ENCODE measurements around the gene CRKL. TPM values are rescaled to one million over a fixed set of nuclear protein-coding genes. Genes with fewer than 3 reads are reported as not detected.

CRKL gene
- polyA plus RNA-seq, 3 donors: 26.0 to 37.5 (median 29.4) TPM

GRCh38 chr22:20909543-20910303, 7.5 kb upstream of the CRKL start:
- H3K36me3 Mint-ChIP-seq: no peaks in the 10 kb centered on the region
- Histone ChIP-seq H3K9ac (ENCODE audit: insufficient read depth, low read length, poor library complexity, severe bottlenecking) (no peak overlapping the region), H3K9me3 (replicated peaks in 1 of 2; ENCODE audit: control insufficient read depth in 1 of 2, insufficient read depth in 1 of 2, low read length in 2 of 2) (no peaks in the 10 kb centered on the region), H3K4me1 (ENCODE audit: control insufficient read depth in 1 of 2, insufficient read depth in 2 of 2, low read length in 2 of 2) (peaks cover 16 to 18% of the 10 kb centered on the region in 2 donors), H3K79me2 (ENCODE audit: insufficient read depth, low read length) (no peaks in the 10 kb centered on the region), H3K36me3 (replicated peaks in 1 of 2; ENCODE audit: control insufficient read depth in 1 of 2, insufficient read depth in 2 of 2, low read length in 2 of 2) (no peaks in the 10 kb centered on the region), H4K20me1 (ENCODE audit: insufficient read depth, low read length) (no peaks in the 10 kb centered on the region), H3K27me3 (ENCODE audit: control insufficient read depth in 2 of 2, insufficient read depth in 2 of 2, low read length in 2 of 2) (no peaks in the 10 kb centered on the region), H3K4me3 (replicated peaks in 1 of 3; ENCODE audit: low read depth in 2 of 3, low read length in 3 of 3) (no peak overlapping the region), H3K27ac (ENCODE audit: low read depth in 1 of 2, low read length in 2 of 2) (no peak overlapping the region), H3K4me2 (replicated peaks; ENCODE audit: extremely low read depth, low read length, poor library complexity, severe bottlenecking) (no peak overlapping the region), H2AFZ (ENCODE audit: insufficient read depth, low read depth, low read length, poor library complexity, severe bottlenecking) (no peak overlapping the region)
- H3K27ac Mint-ChIP-seq: peak overlapping the region in 2 of 7 donors; percentile 35 to 41
- WGBS (ENCODE audit: insufficient coverage): 63% methylated on average over 3 of the region's 6 CpGs
- no peak for DNase-seq
- peaks cover 24% of the 10 kb centered on the region for H3K4me1 Mint-ChIP-seq
- H3K9me3 Mint-ChIP-seq: peaks cover 0 to 4% (median 0%) of the 10 kb centered on the region in 7 donors
- no peak for TF ChIP-seq CTCF (IDR thresholded peaks at IDR 0.05)
- peaks cover 0 to 5% (median 1%) of the 10 kb centered on the region in 3 donors for H3K27me3 Mint-ChIP-seq (ENCODE audit: low read depth in 3 of 3)
- intact Hi-C loops (cut with micrococcal nuclease): loop anchor here in 1 of 2 donors (10.0 kb wide), 1 partner anchor 45 kb away; no protein-coding TSS in a partner anchor
- no peak overlapping the region for H3K4me3 Mint-ChIP-seq

DNA sequence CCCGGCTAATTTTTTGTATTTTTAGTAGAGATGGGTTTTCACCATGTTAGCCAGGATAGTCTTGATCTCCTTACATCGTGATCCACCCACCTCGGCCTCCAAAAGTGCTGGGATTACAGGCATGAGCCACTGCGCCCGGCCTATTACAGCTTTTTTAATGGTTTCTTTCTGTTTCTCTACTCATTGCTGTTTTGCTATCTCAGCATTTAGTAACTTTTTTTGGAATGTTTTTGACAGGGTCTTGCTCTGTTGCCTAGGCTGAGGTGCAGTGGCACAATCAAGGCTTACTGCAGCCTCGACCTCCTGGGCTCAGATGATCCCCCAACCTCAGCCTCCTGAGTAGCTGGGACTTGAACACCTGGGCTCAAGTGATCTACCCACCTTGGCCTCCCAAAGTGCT, 4.7 kb upstream of the CRKL start:
- no peak overlapping the region for H2AFZ ChIP-seq (ENCODE audit: insufficient read depth, low read depth, low read length, poor library complexity, severe bottlenecking)
- H3K4me3 Mint-ChIP-seq: no peak overlapping the region
- H4K20me1 ChIP-seq (ENCODE audit: insufficient read depth, low read length): no peaks in the 10 kb centered on the region
- H3K9me3 ChIP-seq (replicated peaks in 1 of 2; ENCODE audit: control insufficient read depth in 1 of 2, insufficient read depth in 1 of 2, low read length in 2 of 2): no peaks in the 10 kb centered on the region
- no peak overlapping the region for H3K4me3 ChIP-seq (replicated peaks in 1 of 3; ENCODE audit: low read depth in 2 of 3, low read length in 3 of 3)
- 100% methylated on average over 3 of the region's 6 CpGs for WGBS (ENCODE audit: insufficient coverage)
- peaks cover 16% of the 10 kb centered on the region in 2 donors for H3K4me1 ChIP-seq (ENCODE audit: control insufficient read depth in 1 of 2, insufficient read depth in 2 of 2, low read length in 2 of 2)
- peaks cover 0 to 4% (median 1%) of the 10 kb centered on the region in 3 donors for H3K27me3 Mint-ChIP-seq (ENCODE audit: low read depth in 3 of 3)
- no peaks in the 10 kb centered on the region for H3K36me3 ChIP-seq (replicated peaks in 1 of 2; ENCODE audit: control insufficient read depth in 1 of 2, insufficient read depth in 2 of 2, low read length in 2 of 2)
- no peak overlapping the region for H3K27ac ChIP-seq (ENCODE audit: low read depth in 1 of 2, low read length in 2 of 2)
- intact Hi-C loops (cut with micrococcal nuclease): loop anchor here in 1 of 2 donors (10.0 kb wide), 1 partner anchor 48 kb away; no protein-coding TSS in a partner anchor
- no peak for DNase-seq
- H3K27ac Mint-ChIP-seq: no peak overlapping the region
- H3K4me2 ChIP-seq (replicated peaks; ENCODE audit: extremely low read depth, low read length, poor library complexity, severe bottlenecking): no peak overlapping the region
- no peaks in the 10 kb centered on the region for H3K36me3 Mint-ChIP-seq
- peaks cover 17% of the 10 kb centered on the region for H3K4me1 Mint-ChIP-seq
- no peaks in the 10 kb centered on the region for H3K9me3 Mint-ChIP-seq
- H3K9ac ChIP-seq (ENCODE audit: insufficient read depth, low read length, poor library complexity, severe bottlenecking): no peak overlapping the region
- TF ChIP-seq CTCF (IDR thresholded peaks at IDR 0.05): no peak
- peaks cover 4% of the 10 kb centered on the region for H3K79me2 ChIP-seq (ENCODE audit: insufficient read depth, low read length)
- H3K27me3 ChIP-seq (ENCODE audit: control insufficient read depth in 2 of 2, insufficient read depth in 2 of 2, low read length in 2 of 2): no peaks in the 10 kb centered on the region

All from CD14-positive monocyte (primary cell).